HUES6 (cell line): ENCODE data around the gene URI1.

ENCODE experiments used
- H3K27ac ChIP-seq: 2 replicates; pipeline ENCODE4 v1.7.0; 2013; ENCODE audit warnings: low read depth, mild to moderate bottlenecking, low read length, inconsistent platforms
- H3K27me3 ChIP-seq: 2 replicates; pipeline ENCODE4 v1.6.1; 2013; ENCODE audit warnings: low read length; ENCODE audit not compliant: control insufficient read depth, insufficient read depth
- H3K36me3 ChIP-seq: 2 replicates; pipeline ENCODE4 v1.6.1; 2013; ENCODE audit warnings: low read length; ENCODE audit not compliant: control insufficient read depth, insufficient read depth
- H3K4me1 ChIP-seq: 2 replicates; pipeline ENCODE4 v1.6.1; 2013; ENCODE audit warnings: low read length; ENCODE audit not compliant: control insufficient read depth, insufficient read depth
- H3K4me3 ChIP-seq: 2 replicates; pipeline ENCODE4 v1.5.1; 2013; ENCODE audit warnings: low read depth, low read length
- H3K9ac ChIP-seq: one replicate; pipeline ENCODE4 v1.6.1; 2013; ENCODE audit warnings: mild to moderate bottlenecking, low read length
- H3K9me3 ChIP-seq: 2 replicates; pipeline ENCODE4 v1.6.1; 2013; ENCODE audit warnings: low read depth, low read length; ENCODE audit not compliant: control insufficient read depth, insufficient read depth

URI1 gene

DNA sequence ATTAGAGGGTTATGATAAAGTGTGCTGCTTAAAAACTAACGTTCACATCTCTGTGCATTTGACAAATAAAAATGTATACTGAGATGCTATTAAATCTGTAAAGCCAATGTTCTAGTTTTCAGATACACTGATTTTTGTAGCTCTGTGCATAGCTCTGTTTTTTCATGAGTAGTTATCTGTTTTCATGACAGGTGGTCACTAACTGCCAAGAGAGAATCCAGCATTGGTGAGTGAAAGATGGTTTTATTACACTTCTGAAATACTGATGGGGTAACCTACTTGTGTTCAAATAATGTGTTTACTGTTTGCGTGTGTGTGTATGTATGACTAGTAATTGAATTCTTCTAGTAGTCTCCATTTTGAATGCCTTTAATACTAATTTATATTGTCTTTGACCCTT is 29.0 kb downstream of the URI1 start:
- Histone ChIP-seq H3K27ac (no peak overlapping the region), H3K9ac (no peak overlapping the region), H3K27me3 (no peaks in the 10 kb centered on the region), H3K36me3 (no peaks in the 10 kb centered on the region), H3K4me1 (0 out of 2 replicates have a peak, but pooled peaks cover 4% of the 10 kb centered on the region), H3K9me3 (no peaks in the 10 kb centered on the region), H3K4me3 (no peak overlapping the region)

DNA sequence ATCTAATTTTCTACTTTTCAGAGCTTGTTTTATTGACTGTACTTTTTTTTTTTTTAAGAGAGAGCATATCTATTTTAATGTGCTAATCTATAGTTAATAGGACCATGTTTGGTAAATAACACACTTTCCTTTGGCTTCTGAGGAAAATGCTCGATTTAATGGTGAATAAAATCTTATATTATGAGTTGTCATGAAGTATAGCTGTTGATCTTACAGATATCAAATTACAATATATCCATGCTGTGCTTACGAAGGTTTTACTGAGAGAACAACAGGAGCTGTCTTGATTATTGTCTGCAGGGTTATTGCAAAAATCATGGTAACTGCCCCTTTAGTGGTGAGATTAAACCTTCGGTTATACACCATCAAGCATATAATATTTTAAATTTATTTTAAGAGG is 29.6 kb downstream of the URI1 start:
- Histone ChIP-seq H3K9me3 (no peaks in the 10 kb centered on the region), H3K27ac (no peak overlapping the region), H3K36me3 (no peaks in the 10 kb centered on the region), H3K4me3 (no peak overlapping the region), H3K4me1 (0 out of 2 replicates have a peak, but pooled peaks cover 4% of the 10 kb centered on the region), H3K27me3 (no peaks in the 10 kb centered on the region), H3K9ac (no peak overlapping the region)

DNA sequence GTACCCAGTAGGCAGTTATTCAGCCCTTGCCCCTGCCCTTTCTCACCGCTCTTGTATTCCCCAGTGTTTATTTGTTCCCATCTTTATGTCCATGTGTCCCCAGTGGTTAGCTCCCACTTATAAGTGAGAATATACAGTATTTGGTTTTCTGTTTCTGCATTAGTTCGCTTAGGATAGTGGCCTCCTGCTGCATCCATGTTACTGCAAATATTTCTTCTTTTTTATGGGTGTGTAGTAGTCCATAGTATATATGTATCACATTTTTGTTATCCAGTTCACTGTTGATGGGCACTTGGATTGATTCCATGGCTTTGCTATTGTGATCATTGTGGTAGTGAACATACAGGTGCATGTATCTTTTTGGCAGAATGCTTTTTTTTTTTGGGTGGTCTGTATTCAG is 32.7 kb downstream of the URI1 start:
- Histone ChIP-seq H3K4me3 (no peak overlapping the region), H3K27me3 (no peaks in the 10 kb centered on the region), H3K9me3 (no peaks in the 10 kb centered on the region), H3K27ac (no peak overlapping the region), H3K9ac (no peak overlapping the region), H3K4me1 (no peaks in the 10 kb centered on the region), H3K36me3 (no peaks in the 10 kb centered on the region)

DNA sequence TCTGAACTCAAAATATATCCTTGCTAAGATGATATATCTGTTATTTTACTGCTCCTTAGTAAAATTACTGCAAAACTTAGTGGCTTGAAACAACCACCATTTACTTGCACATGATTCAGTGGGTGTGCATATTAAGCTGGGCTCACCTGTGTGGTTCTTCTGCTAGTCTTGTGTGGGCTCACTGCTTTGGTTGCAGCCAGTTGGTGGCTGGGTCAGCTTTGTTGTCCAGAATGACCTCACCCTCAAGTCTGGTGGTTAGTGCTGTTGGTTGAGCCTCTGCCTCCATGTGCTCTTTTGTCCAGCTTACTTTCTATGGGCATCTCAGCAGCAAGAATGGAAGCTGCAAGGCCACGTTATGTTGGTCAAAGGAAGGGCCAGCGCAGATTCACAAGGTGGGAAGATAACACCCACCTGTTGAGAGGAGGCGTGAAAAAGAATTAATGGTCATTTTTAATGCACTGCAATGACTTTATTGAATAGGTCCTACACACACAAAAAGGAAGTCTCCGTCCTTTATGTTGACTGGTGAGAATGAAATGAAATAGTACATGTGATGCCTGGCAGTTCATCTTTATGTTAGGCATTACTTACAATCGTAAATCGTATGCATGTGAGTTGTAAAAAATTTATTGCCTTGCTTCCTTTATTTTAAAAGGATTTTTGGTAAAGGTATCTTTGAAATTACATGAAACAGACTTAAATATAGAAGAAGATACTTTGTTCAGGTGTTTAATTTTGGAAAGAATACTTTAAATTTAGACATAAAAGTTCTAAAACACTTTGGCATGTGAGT is 34.3 kb downstream of the URI1 start:
- Histone ChIP-seq H3K9ac (no peak overlapping the region), H3K9me3 (no peaks in the 10 kb centered on the region), H3K27ac (no peak overlapping the region), H3K36me3 (no peaks in the 10 kb centered on the region), H3K4me3 (no peak overlapping the region), H3K27me3 (no peaks in the 10 kb centered on the region), H3K4me1 (no peaks in the 10 kb centered on the region)

DNA sequence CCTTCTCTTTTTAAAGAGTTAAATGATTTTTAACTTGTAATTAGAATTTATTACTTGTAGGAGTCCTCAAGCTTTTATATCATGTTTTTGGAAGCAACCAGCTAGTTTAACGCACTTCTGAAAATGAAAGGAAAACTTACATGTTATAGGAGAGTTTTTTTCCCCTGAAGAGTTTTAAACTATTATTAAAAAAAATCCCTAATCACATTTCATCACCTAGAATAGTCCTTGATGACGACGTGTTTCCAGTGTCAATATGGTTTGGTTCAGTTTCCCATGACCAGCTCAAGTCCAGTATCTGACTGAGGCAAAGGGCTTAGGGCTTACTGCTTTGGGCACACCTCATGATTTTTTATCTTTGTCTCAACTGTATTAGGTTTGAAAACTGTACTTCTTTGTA is 36.0 kb downstream of the URI1 start:
- Histone ChIP-seq H3K27me3 (no peaks in the 10 kb centered on the region), H3K9ac (no peak overlapping the region), H3K27ac (no peak overlapping the region), H3K4me1 (no peaks in the 10 kb centered on the region), H3K36me3 (no peaks in the 10 kb centered on the region), H3K9me3 (no peaks in the 10 kb centered on the region), H3K4me3 (no peak overlapping the region)

DNA sequence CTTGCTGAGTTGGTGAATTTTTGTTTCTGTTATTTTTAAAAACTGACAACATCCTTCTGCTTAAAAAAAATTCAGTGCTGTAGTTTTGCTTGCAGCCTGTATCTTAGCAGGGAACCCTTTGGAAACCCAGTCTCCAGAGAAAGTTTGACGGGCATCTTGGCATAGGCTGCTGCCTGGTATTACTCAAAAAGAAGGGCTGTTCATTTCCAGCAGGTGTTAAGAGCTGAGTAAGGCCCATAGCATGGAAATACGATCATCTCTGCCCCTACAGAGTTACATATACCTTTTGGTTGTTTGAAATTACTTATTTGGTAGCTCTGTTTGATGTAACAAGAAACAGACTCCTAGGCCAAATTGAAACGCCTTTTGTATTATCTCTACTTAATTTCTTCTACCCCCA is 41.5 kb downstream of the URI1 start:
- H3K27ac ChIP-seq: no peak overlapping the region
- H3K4me3 ChIP-seq: no peak overlapping the region
- peaks cover 3% of the 10 kb centered on the region; the same call in 1 of the 2 replicates for H3K36me3 ChIP-seq
- H3K9me3 ChIP-seq: no peaks in the 10 kb centered on the region
- H3K27me3 ChIP-seq: no peaks in the 10 kb centered on the region
- no peak overlapping the region for H3K9ac ChIP-seq
- H3K4me1 ChIP-seq: peaks cover 3% of the 10 kb centered on the region; the same call in 1 of the 2 replicates

DNA sequence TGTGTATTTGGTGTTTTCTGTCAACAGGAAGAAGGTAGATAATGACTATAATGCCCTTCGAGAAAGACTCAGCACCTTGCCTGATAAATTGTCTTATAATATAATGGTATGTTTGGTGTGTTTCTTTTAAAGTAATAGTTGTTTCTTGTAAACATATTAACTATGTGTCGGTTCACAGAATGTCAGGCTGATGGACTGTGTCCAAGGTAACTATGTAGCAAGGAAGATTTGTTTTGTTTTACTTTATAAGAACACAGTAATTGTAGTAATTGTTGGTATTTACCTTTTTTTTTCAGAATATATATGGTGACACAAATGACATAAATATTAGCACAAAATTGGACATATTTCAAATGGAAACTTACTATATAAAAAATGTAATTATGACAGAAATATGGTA is 43.2 kb downstream of the URI1 start:
- H3K9ac ChIP-seq: no peak overlapping the region
- peaks cover 3% of the 10 kb centered on the region; the same call in 1 of the 2 replicates for H3K4me1 ChIP-seq
- no peak overlapping the region for H3K4me3 ChIP-seq
- no peaks in the 10 kb centered on the region; the same call in 1 of the 2 replicates for H3K9me3 ChIP-seq
- no peak overlapping the region for H3K27ac ChIP-seq
- no peaks in the 10 kb centered on the region for H3K27me3 ChIP-seq
- H3K36me3 ChIP-seq: peaks cover 8% of the 10 kb centered on the region

DNA sequence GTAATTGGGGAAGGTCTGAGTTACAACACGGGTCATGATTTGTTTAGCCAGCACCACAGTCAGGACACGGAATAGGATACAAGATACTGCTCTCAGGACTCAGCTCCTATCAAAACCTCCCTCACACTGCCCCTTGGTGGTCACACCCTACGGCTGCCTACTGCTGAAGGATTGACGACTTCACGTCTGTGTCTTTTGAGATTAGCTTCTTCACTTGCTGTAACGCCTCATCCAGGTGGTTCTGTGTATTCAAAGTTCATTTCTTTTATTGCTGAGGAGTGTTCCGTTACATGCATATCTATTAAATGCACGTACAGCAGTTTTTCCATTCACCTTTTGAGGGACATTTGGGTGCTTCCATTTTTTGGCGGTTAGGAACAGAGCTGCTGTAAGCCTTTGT is 46.3 kb downstream of the URI1 start:
- Histone ChIP-seq H3K36me3 (peaks cover 15% of the 10 kb centered on the region), H3K9me3 (peaks cover 4% of the 10 kb centered on the region; the same call in 1 of the 2 replicates), H3K9ac (no peak overlapping the region), H3K4me1 (peaks cover 3% of the 10 kb centered on the region; the same call in 1 of the 2 replicates), H3K27ac (no peak overlapping the region), H3K27me3 (no peaks in the 10 kb centered on the region), H3K4me3 (no peak overlapping the region)

DNA sequence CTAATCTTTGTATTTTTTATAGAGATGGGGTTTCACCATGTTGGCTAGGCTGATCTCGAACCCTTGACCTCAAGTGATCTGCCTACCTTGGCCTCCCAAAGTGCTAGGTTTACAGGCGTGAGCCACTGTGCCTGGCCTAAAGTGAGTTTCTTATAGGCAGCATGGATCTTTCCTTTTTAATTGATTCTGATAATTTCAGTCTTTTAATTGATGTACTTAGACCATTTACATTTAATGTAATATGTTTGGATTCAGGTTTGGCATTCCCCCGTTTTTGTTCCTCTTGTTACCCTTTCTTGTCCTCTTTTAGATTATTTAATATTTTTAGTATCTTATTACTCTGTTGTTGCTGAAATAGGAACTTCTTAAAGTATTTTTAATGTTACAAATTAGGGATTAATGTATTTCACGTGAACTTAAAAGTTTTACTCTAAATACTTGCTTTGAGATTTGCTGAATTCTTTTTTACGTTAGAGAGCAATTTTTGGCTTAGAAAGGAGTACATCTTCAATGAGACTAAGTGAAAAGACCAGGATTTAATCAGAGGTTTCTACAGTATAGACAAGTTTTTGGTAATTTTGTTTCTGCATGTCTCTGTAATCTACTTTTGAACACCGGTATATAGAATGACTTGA is 50.3 kb downstream of the URI1 start:
- H3K9me3 ChIP-seq: peaks cover 9% of the 10 kb centered on the region; the same call in 1 of the 2 replicates
- no peak overlapping the region for H3K9ac ChIP-seq
- H3K27me3 ChIP-seq: no peaks in the 10 kb centered on the region
- H3K27ac ChIP-seq: no peak overlapping the region
- H3K4me3 ChIP-seq: no peak overlapping the region
- H3K4me1 ChIP-seq: no peaks in the 10 kb centered on the region
- H3K36me3 ChIP-seq: peaks cover 18% of the 10 kb centered on the region

DNA sequence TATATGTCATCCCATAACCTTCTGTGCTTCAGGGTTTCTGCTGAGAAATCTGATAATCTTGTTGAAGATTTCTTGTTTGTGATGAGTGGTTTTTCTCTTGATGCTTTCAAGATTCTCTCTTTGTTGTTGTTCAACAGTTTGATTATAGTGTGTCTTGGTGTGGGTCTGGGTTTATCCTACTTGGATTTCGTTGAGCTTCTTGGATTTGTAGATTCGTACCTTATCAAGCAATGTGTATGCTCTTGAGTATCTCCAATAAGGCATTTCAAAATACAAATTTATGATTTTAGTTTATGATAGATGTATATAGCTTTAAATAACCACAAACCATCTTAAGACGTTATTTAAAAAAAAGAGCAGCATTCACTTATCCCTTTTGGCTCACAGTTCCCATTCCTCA is 57.5 kb downstream of the URI1 start:
- Histone ChIP-seq H3K27ac (no peak overlapping the region), H3K9me3 (peaks cover 8% of the 10 kb centered on the region; the same call in 1 of the 2 replicates), H3K27me3 (no peaks in the 10 kb centered on the region), H3K36me3 (peaks cover 4% of the 10 kb centered on the region; the same call in 1 of the 2 replicates), H3K4me3 (no peak overlapping the region), H3K9ac (no peak overlapping the region), H3K4me1 (no peaks in the 10 kb centered on the region)

DNA sequence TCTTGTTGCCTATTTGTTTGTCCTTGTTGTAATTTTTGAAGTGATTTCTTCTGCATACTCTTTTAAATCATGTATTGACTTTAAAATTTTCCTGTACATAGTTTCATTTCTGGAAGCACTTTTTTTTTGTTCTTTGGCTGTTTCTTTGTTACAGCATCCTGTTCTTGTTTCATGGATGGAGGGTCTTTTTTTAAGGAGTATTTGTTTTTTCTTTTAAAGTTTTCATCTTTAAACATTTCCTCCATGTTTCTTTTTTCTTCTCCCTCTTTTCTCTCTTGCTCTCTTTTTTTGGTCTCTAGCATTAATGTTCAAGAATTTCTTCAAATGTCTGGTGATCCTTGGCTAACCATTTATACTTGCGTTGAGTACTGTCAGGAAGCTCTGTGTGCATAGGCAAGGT is 58.8 kb downstream of the URI1 start:
- H3K36me3 ChIP-seq: 0 out of 2 replicates have a peak, but pooled peaks cover 3% of the 10 kb centered on the region
- no peak overlapping the region for H3K9ac ChIP-seq
- H3K4me1 ChIP-seq: no peaks in the 10 kb centered on the region
- peaks cover 3% of the 10 kb centered on the region; the same call in 1 of the 2 replicates for H3K9me3 ChIP-seq
- no peaks in the 10 kb centered on the region for H3K27me3 ChIP-seq
- H3K27ac ChIP-seq: no peak overlapping the region
- H3K4me3 ChIP-seq: no peak overlapping the region
